Calu3 (cell line): ENCODE results near the gene GNPTG. TPM values are rescaled to one million over a fixed set of nuclear protein-coding genes. Genes with fewer than 3 reads are reported as not detected.

Experiments
- BruUV-seq: library from RNA; stranded (reverse); fragments of 400-500 nt; replicated peaks from 2 replicates; lab custom pipeline; 2021; lab: Mats Ljungman, UMichigan
- CTCF ChIA-PET: fragments of 300-600 bp; sonication (Branson Sonifier 250); formaldehyde crosslinking; loops from one replicate; lab custom pipeline; 2022; ENCODE audit warnings: antibody characterized with exemption; lab: Charles Lee
- DNase-seq: peaks from one replicate; pipeline ENCODE4 v3.0.0; 2022
- H3K27ac Mint-ChIP-seq: one replicate; pipeline ENCODE4 v1.8.0; 2022; ENCODE audit warnings: mixed read lengths; ENCODE audit not compliant: unreplicated experiment
- H3K27me3 Mint-ChIP-seq: one replicate; pipeline ENCODE4 v1.8.0; 2022; ENCODE audit warnings: mixed read lengths; ENCODE audit not compliant: unreplicated experiment
- H3K36me3 Mint-ChIP-seq: one replicate; pipeline ENCODE4 v1.8.0; 2022; ENCODE audit warnings: mild to moderate bottlenecking, moderate library complexity, mixed read lengths; ENCODE audit not compliant: insufficient read depth, unreplicated experiment
- H3K4me1 Mint-ChIP-seq: one replicate; pipeline ENCODE4 v1.8.0; 2022; ENCODE audit warnings: mild to moderate bottlenecking, low read depth, mixed read lengths; ENCODE audit not compliant: unreplicated experiment
- H3K4me3 Mint-ChIP-seq: one replicate; pipeline ENCODE4 v1.8.0; 2022; ENCODE audit warnings: mild to moderate bottlenecking, low read depth, moderate library complexity, mixed read lengths; ENCODE audit not compliant: unreplicated experiment
- H3K9me3 Mint-ChIP-seq: one replicate; pipeline ENCODE4 v1.8.0; 2022; ENCODE audit warnings: low read depth, mixed read lengths; ENCODE audit not compliant: unreplicated experiment
- CTCF ChIP-seq: fragments of 200-600 bp; IDR thresholded peaks from one replicate; pipeline ENCODE4 v1.8.0; 2022; ENCODE audit warnings: antibody characterized with exemption; ENCODE audit not compliant: unreplicated experiment
- intact Hi-C: fragments of 100-400 bp; cut with micrococcal nuclease; formaldehyde crosslinking; loops from one replicate; pipeline ENCODE4 v1.10.0; 2022; ENCODE audit not compliant: unreplicated experiment
- total RNA-seq: library from RNA; stranded (reverse); gene quantifications from 2 replicates; pipeline ENCODE4 v1.2.3, GENCODE V29; 2022

The GNPTG gene
- total RNA-seq, 1 experiment from 2014 or later, result 63.9 TPM

- intact Hi-C loops, result no loop called here
- Mint-ChIP-seq H3K27ac (no peak overlapping the region), H3K27me3 (no peaks in the 10 kb centered on the region), H3K9me3 (no peaks in the 10 kb centered on the region), H3K36me3 (peaks cover 59% of the 10 kb centered on the region), H3K4me3 (peak overlapping the region; percentile 93), H3K4me1 (peaks cover 32% of the 10 kb centered on the region)
- no peak for TF ChIP-seq CTCF
- no peak for DNase-seq
- no TSS peak for BruUV-seq
- CTCF ChIA-PET, result interaction anchor here (1.5 kb wide), 1 partner anchor 20 kb away, joined by 3 read pairs; no protein-coding TSS in a partner anchor
These were observed 533 bp upstream of the GNPTG start for GRCh38 chr16:1351215-1351581.

DNA sequence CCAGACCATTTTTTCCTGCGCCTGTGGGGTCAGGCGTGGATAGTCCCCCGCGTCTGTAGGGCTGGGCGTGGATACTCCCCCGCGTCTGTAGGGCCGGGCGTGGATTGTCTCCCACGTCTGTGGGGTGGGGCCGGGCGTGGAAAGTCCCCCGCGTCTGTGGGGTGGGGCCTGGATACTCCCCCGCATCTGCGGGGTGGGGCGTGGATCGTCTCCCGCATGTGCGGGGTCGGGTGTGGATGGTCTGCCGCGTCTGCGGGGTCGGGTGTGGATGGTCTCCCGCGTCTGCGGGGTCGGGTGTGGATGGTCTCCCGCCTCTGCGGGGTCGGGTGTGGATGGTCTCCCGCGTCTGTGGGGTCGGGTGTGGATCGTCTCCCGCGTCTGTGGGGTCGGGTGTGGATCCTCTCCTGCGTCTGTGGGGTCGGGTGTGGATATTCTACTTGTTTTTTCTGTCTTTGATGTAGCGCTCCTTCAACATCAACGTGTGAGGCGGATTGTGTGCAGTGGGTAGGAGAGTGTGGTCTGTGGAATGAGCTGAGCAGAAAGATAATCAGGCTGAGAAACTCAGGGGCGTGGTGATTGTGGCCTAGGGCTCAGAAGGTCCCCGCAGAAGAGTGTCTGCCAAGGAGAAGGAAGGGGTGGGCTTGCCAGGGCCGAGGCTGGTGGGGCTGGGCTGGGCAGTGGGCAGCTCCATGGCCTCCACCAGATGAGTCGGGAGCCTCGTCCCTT, 3.2 kb downstream of the GNPTG start:
- Mint-ChIP-seq H3K9me3 (no peaks in the 10 kb centered on the region), H3K36me3 (peaks cover 51% of the 10 kb centered on the region), H3K27me3 (no peaks in the 10 kb centered on the region), H3K27ac (no peak overlapping the region), H3K4me1 (peaks cover 39% of the 10 kb centered on the region), H3K4me3 (no peak overlapping the region)
- CTCF ChIA-PET, result no interaction called here
- no peak for DNase-seq
- no TSS peak for BruUV-seq
- TF ChIP-seq CTCF, result no peak
- intact Hi-C loops, result no loop called here

- intact Hi-C loops, result no loop called here
- H3K4me1 Mint-ChIP-seq, result peaks cover 39% of the 10 kb centered on the region
- no peak for TF ChIP-seq CTCF
- peaks cover 53% of the 10 kb centered on the region for H3K36me3 Mint-ChIP-seq
- H3K27ac Mint-ChIP-seq, result no peak overlapping the region
- CTCF ChIA-PET, result no interaction called here
- H3K27me3 Mint-ChIP-seq, result no peaks in the 10 kb centered on the region
- no peak overlapping the region for H3K4me3 Mint-ChIP-seq
- DNase-seq, result no peak
- no peaks in the 10 kb centered on the region for H3K9me3 Mint-ChIP-seq
- BruUV-seq, result no TSS peak
These were observed 3.9 kb downstream of the GNPTG start for GRCh38 chr16:1355591-1355990.

- DNase-seq, result no peak
- Mint-ChIP-seq H3K9me3 (no peaks in the 10 kb centered on the region), H3K27me3 (no peaks in the 10 kb centered on the region), H3K36me3 (peaks cover 46% of the 10 kb centered on the region), H3K27ac (peak overlapping the region; percentile 67), H3K4me3 (no peak overlapping the region), H3K4me1 (peaks cover 39% of the 10 kb centered on the region)
- CTCF ChIA-PET, result no interaction called here
- TF ChIP-seq CTCF, result no peak
- BruUV-seq, result no TSS peak
- intact Hi-C loops, result no loop called here
These were observed 4.5 kb downstream of the GNPTG start for GRCh38 chr16:1356061-1356900.
